K562 (cell line): ENCODE measurements around the gene GRB2. TPM values are rescaled to one million over a fixed set of nuclear protein-coding genes. Genes with fewer than 3 reads are reported as not detected.

Source experiments
- ATAC-seq: fragments of 200-7000 bp; cut with Tn5 transposase; 3 replicates; pipeline ENCODE4 v1.9.1; 2020; ENCODE audit warnings: moderate library complexity
- BruUV-seq: library from RNA; stranded (reverse); fragments of 400-500 nt; replicated peaks from 2 replicates; lab custom pipeline; 2021; lab: Mats Ljungman, UMichigan
- CTCF ChIA-PET: fragments of 300-600 bp; formaldehyde crosslinking; extraction: SDS; loops from one replicate; lab custom pipeline; 2021; ENCODE audit warnings: low intra/inter-chr PET ratio; lab: Yijun Ruan, JAX
- POLR2A ChIA-PET: fragments of 300-600, 350-650 bp; sonication (Branson Sonifier 250); formaldehyde crosslinking; extraction: SDS; loops from one replicate; lab custom pipeline; 2021; ENCODE audit warnings: antibody characterized with exemption, inconsistent platforms; lab: Yijun Ruan, JAX
- DNase-seq, 4 experiments: peaks; one replicate each; pipeline versions ENCODE4 v3.0.0 to v3.0.0-alpha.2; 2011 to 2018; ENCODE audit warnings: low spot score in 3 of 4, mixed read lengths in 3 of 4; ENCODE audit errors: extremely low read depth in 1 of 4
- FAIRE-seq: peaks from 2 replicates; lab custom pipeline; 2011; peaks lifted over from hg19 to GRCh38; lab: Jason Lieb, UNC
- H2AFZ ChIP-seq: 2 replicates; pipeline ENCODE4 v1.6.0; 2011; ENCODE audit warnings: low read depth, low read length, control low read depth, inconsistent platforms
- H3K27ac ChIP-seq: fragments of 200-600 bp; 3 replicates; pipeline ENCODE4 v1.8.0; 2011; ENCODE audit warnings: low read depth, mild to moderate bottlenecking, control low read depth, inconsistent platforms, low read length, moderate library complexity, mixed read lengths; ENCODE audit errors: extremely low read depth
- H3K27me3 ChIP-seq, 2 experiments: fragments of 300-600 bp in 1 of 2; 2 replicates in 1 of 2; 3 replicates in 1 of 2; pipeline versions ENCODE4 v1.6.0 to v1.8.0; 2011; ENCODE audit warnings: inconsistent platforms in 2 of 2, low read length in 2 of 2, mild to moderate bottlenecking in 1 of 2, mixed read lengths in 1 of 2, moderate library complexity in 1 of 2; ENCODE audit not compliant: control insufficient read depth in 2 of 2, insufficient read depth in 2 of 2
- H3K36me3 ChIP-seq: fragments of 300-600 bp; 3 replicates; pipeline ENCODE4 v1.8.0; 2011; ENCODE audit warnings: mild to moderate bottlenecking, low read length, inconsistent platforms; ENCODE audit not compliant: control insufficient read depth, insufficient read depth
- H3K4me1 ChIP-seq, 2 experiments: fragments of 200-600 bp in 1 of 2; replicated peaks in 1 of 2; 2 replicates in 1 of 2; 3 replicates in 1 of 2; pipeline versions ENCODE4 v1.5.1 to v1.8.0; 2011; ENCODE audit warnings: inconsistent platforms in 2 of 2, low read length in 2 of 2, mild to moderate bottlenecking in 1 of 2, mixed read lengths in 1 of 2, moderate library complexity in 1 of 2; ENCODE audit not compliant: control insufficient read depth in 2 of 2, insufficient read depth in 2 of 2
- H3K4me2 ChIP-seq: 2 replicates; pipeline ENCODE4 v1.6.1; 2011; ENCODE audit warnings: low read length, control low read depth, inconsistent platforms, mixed read lengths; ENCODE audit not compliant: insufficient read depth
- H3K4me3 ChIP-seq: fragments of 200-600 bp; sonication (generic), shearing (Covaris generic); 2 replicates; pipeline ENCODE4 v1.5.1; 2016; ENCODE audit warnings: control low read depth, inconsistent platforms
- H3K79me2 ChIP-seq: fragments of 200-600 bp; 3 replicates; pipeline ENCODE4 v1.8.0; 2011; ENCODE audit warnings: low read length, inconsistent platforms; ENCODE audit not compliant: control insufficient read depth, insufficient read depth
- H3K9ac ChIP-seq, 2 experiments: 2 replicates each; pipeline versions ENCODE4 v1.6.0 to v1.6.1; 2011; ENCODE audit warnings: low read depth in 2 of 2, low read length in 2 of 2, control low read depth in 1 of 2, inconsistent platforms in 1 of 2, mild to moderate bottlenecking in 1 of 2, mixed read lengths in 1 of 2; ENCODE audit not compliant: insufficient read depth in 1 of 2
- H3K9me1 ChIP-seq: one replicate; pipeline ENCODE4 v1.6.0; 2011; ENCODE audit warnings: inconsistent platforms, mild to moderate bottlenecking, low read length, moderate library complexity; ENCODE audit not compliant: control insufficient read depth, insufficient read depth
- H3K9me3 ChIP-seq: replicated peaks from 2 replicates; pipeline ENCODE4 v1.5.1; 2011; ENCODE audit warnings: low read depth, low read length, inconsistent platforms; ENCODE audit not compliant: control insufficient read depth, insufficient read depth
- H4K20me1 ChIP-seq: replicated peaks from 2 replicates; pipeline ENCODE4 v1.6.1; 2011; ENCODE audit warnings: low read length, inconsistent platforms, mixed read lengths; ENCODE audit not compliant: control insufficient read depth, insufficient read depth
- DIDO1 ChIP-seq: fragments of 450-650 bp; IDR thresholded peaks from 2 replicates; pipeline ENCODE4 v1.6.1; 2016; ENCODE audit warnings: low read depth, missing biosample characterization, missing genetic modification characterization
- HEY1 ChIP-seq: fragments of 250-450 bp; sonication (Bioruptor Pico); IDR thresholded peaks from 2 replicates; pipeline ENCODE4 v1.5.0; 2020; ENCODE audit warnings: mild to moderate bottlenecking, moderate library complexity, borderline replicate concordance
- ZEB2 ChIP-seq: fragments of 450-650 bp; IDR thresholded peaks from 2 replicates; pipeline ENCODE4 v1.6.1; 2016
- ZNF316 ChIP-seq: fragments of 450-650 bp; IDR thresholded peaks from 2 replicates; pipeline ENCODE4 v1.6.1; 2016
- WGBS: fragments of 100-300 bp; shearing (Covaris generic); methylation state at CpG from one replicate; pipeline ENCODE4 v1.1.6; 2016; ENCODE audit warnings: low coverage, mixed read lengths; ENCODE audit not compliant: insufficient coverage; ENCODE audit errors: missing lambda C conversion rate; 5-methylcytosine and 5-hydroxymethylcytosine counted together
- in situ Hi-C: fragments of 300-500 bp; cut with MboI; formaldehyde crosslinking; loops from 4 replicates; pipeline ENCODE4 v1.15.0; 2018; ENCODE audit warnings: inconsistent platforms, mixed read lengths
- intact Hi-C: fragments of 100-400 bp; cut with micrococcal nuclease; formaldehyde crosslinking; loops from 2 replicates; pipeline ENCODE4 v1.14.2; 2022
- polyA plus RNA-seq, 8 experiments: library from polyadenylated mRNA; depleted of rRNA in 4 of 8; stranded (reverse) in 5 of 8; unstranded in 3 of 8; fragments of >200 nt; fragmentation: Nextera tagmentation in 2 of 8; fragmentation: Illumina TruSeq in 1 of 8; extraction: Ambion mirVana in 2 of 8; extraction: Trizol in 1 of 8; gene quantifications; 2 replicates each; pipeline versions ENCODE4 v1.2.1 to v1.2.3, GENCODE V29; 2011 to 2014; ENCODE audit warnings: inconsistent platforms in 1 of 8, missing spikeins in 1 of 8
- total RNA-seq, 7 experiments: library from RNA; depleted of rRNA in 6 of 7; stranded (reverse); fragments of >200 nt in 6 of 7; fragmentation: Illumina TruSeq in 2 of 7; extraction: Trizol in 2 of 7; gene quantifications; 2 replicates each; pipeline versions ENCODE4 v1.2.1 to v1.2.3, GENCODE V29; 2011 to 2021; ENCODE audit warnings: low replicate concordance in 1 of 7
- TF ChIP-seq, protein P1 (sequence below), 2 experiments: fragments of 450-650 bp in 1 of 2; sonication (generic) in 1 of 2; formaldehyde crosslinking in 1 of 2; IDR thresholded peaks; 2 replicates each; pipeline versions ENCODE4 v1.7.1 to v1.9.0; 2016 to 2022; ENCODE audit warnings: inconsistent platforms in 1 of 2, mild to moderate bottlenecking in 1 of 2, missing genetic modification reagents in 1 of 2

The GRB2 gene
- total and polyA plus RNA-seq, 9 of the 15 experiments (the other 6 are each of a cell fraction or from before 2014, with no cell fraction given): 57.2 to 136 (median 84.8) TPM

DNA sequence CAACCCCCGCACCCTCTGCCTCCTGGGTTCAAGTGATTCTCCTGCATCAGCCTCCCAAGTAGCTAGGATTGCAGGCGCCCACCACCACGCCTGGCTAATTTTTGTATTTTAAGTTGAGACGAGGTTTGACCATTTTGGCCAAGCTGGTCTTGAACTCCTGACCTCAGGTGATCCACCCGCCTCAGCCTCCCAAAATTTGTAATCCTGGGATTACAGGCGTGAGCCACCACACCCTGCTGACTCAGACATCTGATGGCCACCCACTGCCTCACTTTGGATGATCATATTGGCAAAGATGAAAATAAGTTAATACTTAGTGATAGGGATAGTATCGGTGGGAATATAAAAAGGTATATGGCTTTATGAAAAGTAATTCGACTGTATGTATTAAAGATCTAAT is 55.9 kb downstream of the GRB2 start:
- H3K27ac ChIP-seq: no peak overlapping the region
- H3K9ac ChIP-seq: no peak overlapping the region
- CTCF ChIA-PET: interaction anchor here (0.6 kb wide), 1 partner anchor 7 kb away, joined by 3 read pairs; no protein-coding TSS in a partner anchor
- ATAC-seq (no peak), FAIRE-seq (no peak), DNase-seq (peak in 1 of 4 experiments; percentile 39)
- no TSS peak for BruUV-seq
- in situ Hi-C loops: no loop called here
- intact Hi-C loops: no loop called here
- H3K36me3 ChIP-seq: no peaks in the 10 kb centered on the region; the same call in 2 of the 3 replicates
- H3K9me3 ChIP-seq: no peaks in the 10 kb centered on the region
- whole genome bisulfite sequencing: 62% methylated on average over 8 of the region's 8 CpGs
- POLR2A ChIA-PET: interaction anchor here (0.6 to 2.5 kb wide), 7 partner anchors 8 to 69 kb away, joined by 3 to 13 read pairs (median 3); no protein-coding TSS in a partner anchor
- peaks cover 78% of the 10 kb centered on the region for H3K79me2 ChIP-seq
- no peaks in the 10 kb centered on the region for H3K27me3 ChIP-seq
- H2AFZ ChIP-seq: no peak overlapping the region
- no peaks in the 10 kb centered on the region for H3K9me1 ChIP-seq
- H3K4me2 ChIP-seq: no peak overlapping the region
- TF ChIP-seq ZNF316: peak; percentile 56; the same call in 1 of the 2 replicates
- TF ChIP-seq HEY1 (CRISPR knock-in tag): no peak
- TF ChIP-seq, all 486 proteins: peak for 1
- peaks cover 47 to 63% of the 10 kb centered on the region in 2 experiments for H3K4me1 ChIP-seq
- H4K20me1 ChIP-seq: peaks cover 18% of the 10 kb centered on the region
- H3K4me3 ChIP-seq: no peak overlapping the region

DNA sequence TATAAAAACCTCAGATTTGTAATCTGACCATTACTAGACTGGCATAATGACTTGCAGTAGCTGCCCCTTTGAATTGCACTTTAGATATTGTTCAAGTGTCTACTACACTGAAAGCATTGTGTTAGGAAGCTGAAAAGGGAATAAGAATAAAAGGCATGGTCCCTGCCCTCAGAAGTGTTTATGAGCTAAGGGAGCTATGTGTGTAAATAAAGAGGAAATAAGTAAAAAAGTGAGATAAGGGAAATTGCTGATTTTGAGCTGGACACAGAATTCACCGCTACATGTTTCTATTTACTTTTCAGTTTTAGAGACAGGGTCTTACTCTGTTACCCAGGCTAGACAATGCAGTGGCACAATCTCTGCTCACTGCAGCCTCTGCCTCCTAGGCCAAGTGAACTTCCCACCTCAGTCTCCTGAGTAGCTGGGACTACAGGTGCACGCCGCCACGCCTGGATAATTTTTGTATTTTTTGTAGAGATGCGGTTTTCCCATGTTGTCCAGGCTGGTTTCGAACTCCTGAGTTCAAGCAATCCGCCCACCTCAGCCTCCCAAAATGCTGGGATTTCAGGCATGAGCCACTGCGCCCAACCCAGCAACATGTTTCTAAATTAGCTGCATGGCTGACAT is 57.0 kb downstream of the GRB2 start:
- Histone ChIP-seq H3K9me1 (no peaks in the 10 kb centered on the region), H3K27me3 (no peaks in the 10 kb centered on the region), H3K4me2 (no peak overlapping the region), H4K20me1 (peaks cover 18% of the 10 kb centered on the region), H3K79me2 (peaks cover 86% of the 10 kb centered on the region), H3K27ac (no peak overlapping the region), H3K9ac (no peak overlapping the region), H2AFZ (no peak overlapping the region), H3K4me1 (peaks cover 51 to 69% of the 10 kb centered on the region in 2 experiments), H3K9me3 (no peaks in the 10 kb centered on the region), H3K36me3 (no peaks in the 10 kb centered on the region; the same call in 2 of the 3 replicates), H3K4me3 (no peak overlapping the region)
- BruUV-seq: no TSS peak
- intact Hi-C loops (no loop called here), in situ Hi-C loops (no loop called here)
- DNase-seq (no peak), FAIRE-seq (no peak), ATAC-seq (no peak)
- WGBS: 75% methylated on average over 8 of the region's 8 CpGs
- ChIA-PET POLR2A (interaction anchor here (0.6 to 2.5 kb wide), 8 partner anchors 10 to 546 kb away, joined by 3 to 13 read pairs (median 4); partner anchors contain the start of gene SUMO2), CTCF (no interaction called here)
- TF ChIP-seq DIDO1 (tag) (no peak), ZEB2 (no peak)
- TF ChIP-seq, protein P1, sequence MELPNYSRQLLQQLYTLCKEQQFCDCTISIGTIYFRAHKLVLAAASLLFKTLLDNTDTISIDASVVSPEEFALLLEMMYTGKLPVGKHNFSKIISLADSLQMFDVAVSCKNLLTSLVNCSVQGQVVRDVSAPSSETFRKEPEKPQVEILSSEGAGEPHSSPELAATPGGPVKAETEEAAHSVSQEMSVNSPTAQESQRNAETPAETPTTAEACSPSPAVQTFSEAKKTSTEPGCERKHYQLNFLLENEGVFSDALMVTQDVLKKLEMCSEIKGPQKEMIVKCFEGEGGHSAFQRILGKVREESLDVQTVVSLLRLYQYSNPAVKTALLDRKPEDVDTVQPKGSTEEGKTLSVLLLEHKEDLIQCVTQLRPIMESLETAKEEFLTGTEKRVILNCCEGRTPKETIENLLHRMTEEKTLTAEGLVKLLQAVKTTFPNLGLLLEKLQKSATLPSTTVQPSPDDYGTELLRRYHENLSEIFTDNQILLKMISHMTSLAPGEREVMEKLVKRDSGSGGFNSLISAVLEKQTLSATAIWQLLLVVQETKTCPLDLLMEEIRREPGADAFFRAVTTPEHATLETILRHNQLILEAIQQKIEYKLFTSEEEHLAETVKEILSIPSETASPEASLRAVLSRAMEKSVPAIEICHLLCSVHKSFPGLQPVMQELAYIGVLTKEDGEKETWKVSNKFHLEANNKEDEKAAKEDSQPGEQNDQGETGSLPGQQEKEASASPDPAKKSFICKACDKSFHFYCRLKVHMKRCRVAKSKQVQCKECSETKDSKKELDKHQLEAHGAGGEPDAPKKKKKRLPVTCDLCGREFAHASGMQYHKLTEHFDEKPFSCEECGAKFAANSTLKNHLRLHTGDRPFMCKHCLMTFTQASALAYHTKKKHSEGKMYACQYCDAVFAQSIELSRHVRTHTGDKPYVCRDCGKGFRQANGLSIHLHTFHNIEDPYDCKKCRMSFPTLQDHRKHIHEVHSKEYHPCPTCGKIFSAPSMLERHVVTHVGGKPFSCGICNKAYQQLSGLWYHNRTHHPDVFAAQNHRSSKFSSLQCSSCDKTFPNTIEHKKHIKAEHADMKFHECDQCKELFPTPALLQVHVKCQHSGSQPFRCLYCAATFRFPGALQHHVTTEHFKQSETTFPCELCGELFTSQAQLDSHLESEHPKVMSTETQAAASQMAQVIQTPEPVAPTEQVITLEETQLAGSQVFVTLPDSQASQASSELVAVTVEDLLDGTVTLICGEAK (IDR thresholded peaks at IDR 0.05): peak; percentile 54; the same call in 1 of the 2 replicates
- TF ChIP-seq, protein P1 (CRISPR knock-in tag; IDR thresholded peaks at IDR 0.05): no peak
